Posterior vena cava (tissue), 2 donors: ENCODE results near the gene CSNK1A1. TPM values are rescaled to one million over a fixed set of nuclear protein-coding genes. Genes with fewer than 3 reads are reported as not detected.
A peak's percentile ranks its signal among the peaks of the same experiment; 100 is the strongest.
"Not testable (repeated sequence)": the region's sequence is repeated elsewhere in the genome, so short reads cannot be mapped to it uniquely, and the experiment has no call there.

ENCODE experiments used
- DNase-seq: peaks from one replicate; pipeline ENCODE4 v3.0.0-alpha.2; 2020; ENCODE audit warnings: low spot score
- intact Hi-C, 2 donors: fragments of 100-400 bp; cut with DNase I; formaldehyde crosslinking; loops; one replicate each; pipeline versions ENCODE4 v1.14.1 to v1.14.2; 2022 to 2023
- long read RNA-seq, 2 donors: library from polyadenylated mRNA; unstranded; transcript quantifications; one replicate each; pipeline ENCODE4 v2.0.0, GENCODE V29; 2020 to 2021
- total RNA-seq, 2 donors: library from RNA; stranded (reverse); fragmentation: NEBNext Ultra II Directional; extraction: Animal tissue kit (Norgen Biotek cat#: 25700); gene quantifications; one replicate each; pipeline ENCODE4 v1.2.1, GENCODE V29; 2021
- donor health status: DM: yes; HTN: yes; CAD: no.
- donor health status: DM: yes; HTN: yes; CAD: no.

Gene CSNK1A1
- 100 to 1,000 TPM; 223 to 231 TPM for total RNA-seq
- long read RNA-seq, donor 1, full-length matches to known transcripts = 53 of 81 reads
- long read RNA-seq, donor 1, partial matches to known transcripts = 8 of 81 reads
- long read RNA-seq, donor 1, other reads (novel, unspliced or antisense) = 20 of 81 reads
- long read RNA-seq, donor 2, full-length matches to known transcripts = 155 of 285 reads
- long read RNA-seq, donor 2, partial matches to known transcripts = 105 of 285 reads
- long read RNA-seq, donor 2, other reads (novel, unspliced or antisense) = 25 of 285 reads

DNA sequence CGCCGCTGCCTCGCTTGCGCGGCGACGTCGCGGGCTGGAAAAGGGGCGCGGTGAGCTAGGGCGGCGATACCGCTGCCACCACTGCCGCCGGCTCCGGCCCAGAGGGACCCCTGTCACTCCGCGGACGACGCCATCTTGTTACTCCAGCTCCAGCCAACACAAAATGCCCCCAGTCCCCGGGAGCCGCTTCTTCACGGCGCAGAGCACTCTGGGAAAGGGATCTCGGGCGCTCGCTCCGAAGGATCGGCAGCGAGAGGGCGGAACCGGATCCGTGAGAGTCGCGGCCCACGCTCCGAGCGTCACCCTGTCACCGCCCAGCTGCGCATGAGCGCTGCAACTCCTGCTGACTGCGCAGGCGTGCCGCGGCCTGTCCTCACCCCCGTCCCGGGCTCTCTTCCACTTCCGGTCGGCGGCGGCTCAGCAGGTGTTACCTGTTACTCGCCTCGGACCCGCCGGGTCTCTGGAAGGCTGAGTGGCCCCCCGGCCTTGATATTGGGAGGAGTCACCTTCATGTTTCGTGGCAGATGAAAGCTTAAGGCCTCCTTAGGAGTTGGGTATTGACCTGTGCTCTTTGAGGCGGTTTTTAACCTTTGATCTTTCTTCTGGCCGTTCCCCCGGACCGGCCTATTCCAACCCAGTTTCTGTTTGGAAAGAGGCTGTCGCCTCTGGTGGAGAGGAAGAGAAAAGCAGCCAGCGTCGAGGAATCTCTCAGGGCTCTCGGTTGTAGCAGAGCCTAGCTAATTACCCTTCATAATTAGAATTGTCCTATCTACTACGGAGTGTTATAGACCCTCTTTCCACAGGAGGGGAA, at the start of gene CSNK1A1:
CSNK1A1 (minus strand) TSS at position 213 of the 811 bp plus-strand sequence. CDS start 475 bp downstream, outside the sequence.
- intact Hi-C loops = loop anchor here in 1 of 2 donors (5.0 kb wide), 1 partner anchor 109 kb away; no protein-coding TSS in a partner anchor
- peak; percentile 100 for DNase-seq

DNA sequence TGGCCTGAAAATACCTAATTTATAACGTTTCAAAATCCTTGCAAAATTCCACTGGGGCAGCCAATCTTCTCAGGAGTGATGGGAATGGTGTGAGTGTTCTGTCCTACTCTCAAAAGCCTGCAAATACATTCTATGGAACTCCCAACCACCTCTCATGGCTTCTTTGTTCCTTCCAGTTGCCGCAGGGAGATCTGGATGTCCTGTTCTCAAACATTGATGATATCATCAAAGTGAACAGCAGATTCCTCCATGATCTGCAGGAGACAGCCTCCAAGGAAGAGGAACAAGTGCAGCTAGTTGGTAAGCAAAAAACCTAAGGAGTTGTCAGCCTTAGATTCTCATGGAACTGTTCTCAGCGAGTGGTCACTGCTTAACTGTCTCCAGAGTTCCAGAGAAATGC, 49.7 kb upstream of the CSNK1A1 start:
- no peak for DNase-seq
- intact Hi-C loops = no loop called here

DNA sequence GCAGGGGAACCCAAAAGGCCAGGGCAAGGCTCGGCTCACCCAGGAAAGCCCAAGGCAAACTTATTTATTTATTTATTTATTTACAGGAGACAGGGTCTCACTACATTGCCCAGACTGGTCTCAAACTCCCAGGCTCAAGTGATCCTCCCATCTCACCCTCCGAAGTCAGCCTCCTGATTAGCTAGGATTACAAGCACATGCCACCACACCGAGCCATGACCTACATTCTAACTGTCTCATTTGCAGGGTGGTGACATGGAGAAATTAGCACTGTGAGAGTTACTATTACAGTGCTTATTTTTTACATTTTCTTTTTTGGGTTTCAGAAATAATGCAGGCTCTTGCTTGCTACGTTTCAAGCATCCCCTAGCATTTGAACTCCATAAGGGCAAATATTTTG, 48.1 kb upstream of the CSNK1A1 start:
- DNase-seq = no peak
- intact Hi-C loops = no loop called here

GRCh38 chr5:149598966-149599365, 47.7 kb upstream of the CSNK1A1 start:
- no peak for DNase-seq
- intact Hi-C loops = no loop called here

GRCh38 chr5:149598234-149598633, 47.0 kb upstream of the CSNK1A1 start:
- intact Hi-C loops, DNase-seq: not testable (repeated sequence)

DNA sequence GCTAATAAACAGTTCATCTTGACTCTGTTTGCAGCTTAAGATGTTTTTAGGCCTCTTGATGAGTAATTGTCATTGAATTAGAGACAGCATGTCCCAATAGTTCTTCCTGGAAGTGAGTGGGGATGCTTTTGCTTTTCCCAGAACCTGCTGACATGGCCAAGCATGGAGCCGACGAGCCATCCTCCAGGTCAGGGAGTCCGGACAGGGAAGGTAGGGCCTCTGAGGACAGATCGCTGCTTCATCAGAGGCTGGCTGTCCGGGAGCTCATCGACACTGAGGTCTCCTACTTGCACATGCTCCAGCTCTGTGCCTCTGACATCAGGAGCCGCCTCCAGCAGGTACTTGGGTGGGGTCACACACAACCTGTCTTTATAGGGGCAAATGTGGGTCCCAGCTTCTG, 46.4 kb upstream of the CSNK1A1 start:
- DNase-seq = no peak

GRCh38 chr5:149596712-149597111, 45.5 kb upstream of the CSNK1A1 start:
- DNase-seq = no peak
- intact Hi-C loops = no loop called here

More for the DNA sequence above, 46.4 kb upstream of the CSNK1A1 start:
- intact Hi-C loops = no loop called here

DNA sequence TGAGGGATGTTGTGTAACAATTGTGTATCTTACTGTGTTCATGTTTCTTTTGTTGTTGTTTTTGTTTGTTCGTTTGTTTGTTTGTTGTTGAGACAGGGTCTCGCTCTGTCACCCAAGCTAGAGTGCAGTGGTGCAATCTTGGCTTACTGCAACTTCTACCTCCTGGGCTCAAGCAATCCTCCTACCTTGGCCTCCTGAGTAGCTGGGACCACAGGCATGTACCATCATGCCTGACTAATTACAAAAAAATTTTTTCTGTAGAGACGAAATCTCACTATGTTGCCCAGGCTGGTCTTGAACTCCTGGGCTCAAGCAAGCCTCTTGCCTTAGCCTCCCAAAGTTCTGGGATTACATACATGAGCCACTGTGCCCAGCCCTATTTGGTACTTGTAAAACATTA, 43.9 kb upstream of the CSNK1A1 start:
- DNase-seq, intact Hi-C loops: not testable (repeated sequence)

GRCh38 chr5:149594206-149594895, 43.1 kb upstream of the CSNK1A1 start:
- intact Hi-C loops = no loop called here
- no peak for DNase-seq

DNA sequence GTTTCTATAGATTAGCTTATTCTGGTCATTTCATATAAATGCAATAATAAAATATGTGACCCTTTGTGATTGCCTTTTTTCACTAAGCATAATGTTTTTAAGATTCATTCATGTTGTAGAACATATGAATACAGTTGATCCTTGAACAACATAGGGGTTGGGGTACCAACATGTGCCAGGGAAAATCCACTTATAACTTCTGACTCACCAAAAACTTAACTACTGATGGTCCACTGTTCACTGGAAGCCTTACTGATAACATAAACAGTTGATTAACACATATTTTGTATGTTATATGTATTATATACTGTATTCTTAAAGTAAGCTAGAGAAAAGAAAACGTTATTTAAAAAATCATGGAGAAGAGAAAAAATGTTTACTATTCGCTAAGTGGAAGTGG, 42.1 kb upstream of the CSNK1A1 start:
- intact Hi-C loops = no loop called here
- no peak for DNase-seq

GRCh38 chr5:149588936-149589335, 37.7 kb upstream of the CSNK1A1 start:
- intact Hi-C loops = no loop called here
- DNase-seq = no peak

- intact Hi-C loops = no loop called here
- no peak for DNase-seq
Measured at GRCh38 chr5:149586708-149587318, 35.6 kb upstream of the CSNK1A1 start.

DNA sequence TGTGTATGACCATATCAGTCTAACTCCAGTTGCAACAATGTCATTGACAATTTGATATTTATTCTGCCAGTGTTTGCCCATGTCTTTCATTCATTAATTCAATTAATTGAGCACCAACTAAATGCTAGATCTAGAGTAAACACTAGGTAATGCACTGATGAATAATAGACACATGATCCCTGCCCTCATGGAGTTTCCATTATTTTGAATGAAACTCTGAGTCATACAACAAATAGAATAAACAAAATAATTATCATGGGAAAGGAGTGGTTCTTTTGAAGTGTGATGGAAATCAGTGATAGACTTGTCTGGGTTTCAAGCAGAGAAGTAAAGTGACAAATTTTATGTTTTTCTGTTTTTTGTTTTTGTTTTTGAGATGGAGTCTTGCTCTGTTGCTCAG, 34.7 kb upstream of the CSNK1A1 start:
- DNase-seq = no peak
- intact Hi-C loops = no loop called here

GRCh38 chr5:149584121-149584520, 32.9 kb upstream of the CSNK1A1 start:
- DNase-seq = no peak
- intact Hi-C loops = no loop called here

DNA sequence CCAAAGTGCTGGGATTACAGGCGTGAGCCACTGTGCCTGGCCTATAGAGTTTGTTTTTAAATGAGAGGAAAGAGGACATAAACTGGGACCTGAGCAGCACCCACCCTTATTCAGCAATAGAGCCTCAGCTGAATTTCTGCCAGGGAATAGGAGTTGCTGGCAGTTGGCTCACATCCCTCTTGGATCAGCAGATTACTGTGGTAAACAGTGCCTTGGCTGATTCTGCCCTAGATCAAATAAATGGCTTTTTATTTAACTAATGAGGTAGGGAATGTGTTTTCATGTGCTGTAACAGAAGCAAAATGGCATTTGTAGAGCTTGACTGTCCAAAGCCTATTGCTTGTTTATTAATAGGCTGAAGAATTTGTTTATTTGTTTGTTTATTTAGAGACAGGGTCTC, 32.2 kb upstream of the CSNK1A1 start:
- intact Hi-C loops = no loop called here
- no peak for DNase-seq

- DNase-seq = no peak
- intact Hi-C loops = no loop called here
Measured at GRCh38 chr5:149581931-149582768, 30.9 kb upstream of the CSNK1A1 start.

GRCh38 chr5:149581192-149581861, 30.1 kb upstream of the CSNK1A1 start, which contains the start of gene ARHGEF37:
TSS of gene ARHGEF37 (plus strand) at chr5:149581498. CDS start at chr5:149597770, 16,272 bp downstream.
- intact Hi-C loops = no loop called here

GRCh38 chr5:149580808-149581191, 29.6 kb upstream of the CSNK1A1 start:
- DNase-seq = no peak
- intact Hi-C loops = no loop called here

More at GRCh38 chr5:149581192-149581861, 30.1 kb upstream of the CSNK1A1 start, which contains the start of gene ARHGEF37:
- DNase-seq = peak; percentile 95
